Liver (tissue), 9 donors: ENCODE measurements around the gene LMOD2. TPM values are rescaled to one million over a fixed set of nuclear protein-coding genes. Genes with fewer than 3 reads are reported as not detected.

Source experiments
- DNase-seq: peaks from one replicate; pipeline ENCODE4 v3.0.0-alpha.2; 2017; ENCODE audit warnings: low spot score
- H3K27ac ChIP-seq, 2 donors: one replicate each; pipeline ENCODE4 v1.7.0; 2013; ENCODE audit warnings: inconsistent platforms in 2 of 2, low read length in 2 of 2, control low read depth in 1 of 2, low read depth in 1 of 2, mild to moderate bottlenecking in 1 of 2
- H3K27me3 ChIP-seq, 4 donors: one replicate each; pipeline versions ENCODE4 v1.6.1 to v1.7.0; 2013; ENCODE audit warnings: low read length in 3 of 4, inconsistent platforms in 1 of 4, mild to moderate bottlenecking in 1 of 4, moderate library complexity in 1 of 4; ENCODE audit not compliant: control insufficient read depth in 4 of 4, insufficient read depth in 4 of 4
- H3K36me3 ChIP-seq, 4 donors: one replicate each; pipeline versions ENCODE4 v1.6.1 to v1.7.0; 2013; ENCODE audit warnings: low read length in 3 of 4, mild to moderate bottlenecking in 3 of 4, low read depth in 1 of 4, moderate library complexity in 1 of 4; ENCODE audit not compliant: control insufficient read depth in 4 of 4, insufficient read depth in 3 of 4
- H3K4me1 ChIP-seq, 4 donors: one replicate each; pipeline versions ENCODE4 v1.6.1 to v1.7.0; 2013; ENCODE audit warnings: low read length in 3 of 4, mild to moderate bottlenecking in 3 of 4, moderate library complexity in 1 of 4; ENCODE audit not compliant: control insufficient read depth in 4 of 4, insufficient read depth in 4 of 4
- H3K4me3 ChIP-seq, 3 donors: one replicate each; pipeline versions ENCODE4 v1.6.1 to v1.7.0; 2013; ENCODE audit warnings: low read length in 3 of 3, control low read depth in 1 of 3, low read depth in 1 of 3, mild to moderate bottlenecking in 1 of 3
- H3K9ac ChIP-seq, 2 donors: one replicate each; pipeline ENCODE4 v1.7.0; 2013; ENCODE audit warnings: low read length in 2 of 2, mild to moderate bottlenecking in 2 of 2, moderate library complexity in 2 of 2, control low read depth in 1 of 2, low read depth in 1 of 2
- H3K9me3 ChIP-seq, 4 donors: one replicate each; pipeline versions ENCODE4 v1.6.1 to v1.7.0; 2013; ENCODE audit warnings: low read length in 3 of 4; ENCODE audit not compliant: control insufficient read depth in 4 of 4
- EGR1 ChIP-seq, 2 donors: IDR thresholded peaks; 2 replicates each; pipeline ENCODE4 v1.6.1; 2016 to 2018; ENCODE audit warnings: antibody characterized with exemption in 2 of 2, low read depth in 2 of 2
- FOXA1 ChIP-seq: IDR thresholded peaks from 2 replicates; pipeline ENCODE4 v1.6.1; 2016; ENCODE audit warnings: antibody characterized with exemption
- FOXA2 ChIP-seq: IDR thresholded peaks from 2 replicates; pipeline ENCODE4 v1.6.1; 2016; ENCODE audit warnings: antibody characterized with exemption
- HNF4A ChIP-seq, 2 donors: conservative IDR thresholded peaks; 2 replicates each; pipeline ENCODE4 v1.6.1; 2016; ENCODE audit warnings: antibody characterized with exemption in 2 of 2, mild to moderate bottlenecking in 2 of 2
- NR2F2 ChIP-seq: IDR thresholded peaks from 2 replicates; pipeline ENCODE4 v1.6.1; 2016; ENCODE audit warnings: antibody characterized with exemption
- RAD21 ChIP-seq, 2 donors: IDR thresholded peaks; 2 replicates each; pipeline ENCODE4 v1.6.1; 2016; ENCODE audit warnings: antibody characterized with exemption in 2 of 2, mild to moderate bottlenecking in 2 of 2
- RXRA ChIP-seq, 2 donors: IDR thresholded peaks; 2 replicates each; pipeline ENCODE4 v1.6.1; 2017 to 2018; ENCODE audit warnings: antibody characterized with exemption in 2 of 2, mild to moderate bottlenecking in 1 of 2
- SP1 ChIP-seq: IDR thresholded peaks from 2 replicates; pipeline ENCODE4 v1.6.1; 2018; ENCODE audit warnings: antibody characterized with exemption, mild to moderate bottlenecking
- TAF1 ChIP-seq: conservative IDR thresholded peaks from 2 replicates; pipeline ENCODE4 v1.6.1; 2016; ENCODE audit warnings: antibody characterized with exemption, mild to moderate bottlenecking
- WGBS: extraction: QIAGEN DNeasy Blood & Tissue Kit; methylation state at CpG from one replicate; pipeline ENCODE4 v1.1.7; 2013; 5-methylcytosine and 5-hydroxymethylcytosine counted together
- polyA plus RNA-seq, 2 donors: library from polyadenylated mRNA; stranded (reverse) in 1 of 2; unstranded in 1 of 2; fragments of 200-250 nt in 1 of 2; fragments of >200 nt in 1 of 2; fragmentation: Nextera tagmentation in 1 of 2; extraction: Ambion mirVana in 1 of 2; gene quantifications; one replicate each; pipeline versions ENCODE4 v1.2.1 to v1.2.3, GENCODE V29; 2013 to 2015
- total RNA-seq, 2 donors: library from RNA; depleted of rRNA; stranded (reverse); fragments of >200 nt; gene quantifications; one replicate each; pipeline ENCODE4 v1.2.3, GENCODE V29; 2014
- TF ChIP-seq, protein P1 (sequence below): fragments of 150-350 bp; IDR thresholded peaks from 2 replicates; pipeline ENCODE4 v1.5.1; 2017; ENCODE audit warnings: improper control_type of control experiment, low read depth, low read length; ENCODE audit not compliant: missing input control
- TF ChIP-seq, protein P2 (sequence below): IDR thresholded peaks from 2 replicates; pipeline ENCODE4 v1.6.1; 2016; ENCODE audit warnings: antibody characterized with exemption
- TF ChIP-seq, protein P3 (sequence below): IDR thresholded peaks from 2 replicates; pipeline ENCODE4 v1.6.1; 2016; ENCODE audit warnings: antibody characterized with exemption
- donor health status: healthy.
- donor health status: healthy.
- donor health status: healthy.
- donor health status: healthy.
- donor health status: healthy.

LMOD2 gene
- total and polyA plus RNA-seq, 4 donors = not detected

DNA sequence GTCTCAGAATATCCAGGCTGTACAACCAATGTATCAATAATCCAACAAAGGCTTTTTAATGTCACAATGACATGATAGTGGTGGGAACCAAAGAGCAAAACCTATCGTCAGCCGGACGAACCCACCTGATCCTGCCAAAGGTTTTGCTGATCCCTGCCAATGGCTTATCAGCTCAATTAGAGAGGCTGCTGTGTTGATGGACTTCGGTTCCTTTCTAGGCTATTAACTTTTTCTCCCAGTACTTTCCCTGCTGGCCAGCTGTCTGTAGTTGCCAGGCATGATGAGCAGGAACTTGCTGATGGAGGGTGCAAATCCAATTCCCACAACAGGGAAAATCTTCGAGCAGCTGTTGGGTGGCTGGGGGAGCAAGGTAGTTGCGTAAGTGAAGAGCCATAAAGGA is 2.4 kb downstream of the LMOD2 start:
- no peaks in the 10 kb centered on the region for H3K36me3 ChIP-seq
- no peak overlapping the region for H3K27ac ChIP-seq
- no peaks in the 10 kb centered on the region for H3K9me3 ChIP-seq
- peak; percentile 28 to 56 for TF ChIP-seq HNF4A (conservative IDR thresholded peaks at IDR 0.05)
- TF ChIP-seq RXRA (IDR thresholded peaks at IDR 0.05) = peak in 1 of 2 donors; percentile 37
- TF ChIP-seq, protein P1, sequence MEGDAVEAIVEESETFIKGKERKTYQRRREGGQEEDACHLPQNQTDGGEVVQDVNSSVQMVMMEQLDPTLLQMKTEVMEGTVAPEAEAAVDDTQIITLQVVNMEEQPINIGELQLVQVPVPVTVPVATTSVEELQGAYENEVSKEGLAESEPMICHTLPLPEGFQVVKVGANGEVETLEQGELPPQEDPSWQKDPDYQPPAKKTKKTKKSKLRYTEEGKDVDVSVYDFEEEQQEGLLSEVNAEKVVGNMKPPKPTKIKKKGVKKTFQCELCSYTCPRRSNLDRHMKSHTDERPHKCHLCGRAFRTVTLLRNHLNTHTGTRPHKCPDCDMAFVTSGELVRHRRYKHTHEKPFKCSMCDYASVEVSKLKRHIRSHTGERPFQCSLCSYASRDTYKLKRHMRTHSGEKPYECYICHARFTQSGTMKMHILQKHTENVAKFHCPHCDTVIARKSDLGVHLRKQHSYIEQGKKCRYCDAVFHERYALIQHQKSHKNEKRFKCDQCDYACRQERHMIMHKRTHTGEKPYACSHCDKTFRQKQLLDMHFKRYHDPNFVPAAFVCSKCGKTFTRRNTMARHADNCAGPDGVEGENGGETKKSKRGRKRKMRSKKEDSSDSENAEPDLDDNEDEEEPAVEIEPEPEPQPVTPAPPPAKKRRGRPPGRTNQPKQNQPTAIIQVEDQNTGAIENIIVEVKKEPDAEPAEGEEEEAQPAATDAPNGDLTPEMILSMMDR = no peak
- H3K4me1 ChIP-seq = peaks cover 2 to 13% (median 11%) of the 10 kb centered on the region in 4 donors
- no peak overlapping the region for H3K4me3 ChIP-seq
- no peak overlapping the region for H3K9ac ChIP-seq
- no peak for DNase-seq
- 47% methylated on average over 6 of the region's 6 CpGs for WGBS
- no peaks in the 10 kb centered on the region for H3K27me3 ChIP-seq

DNA sequence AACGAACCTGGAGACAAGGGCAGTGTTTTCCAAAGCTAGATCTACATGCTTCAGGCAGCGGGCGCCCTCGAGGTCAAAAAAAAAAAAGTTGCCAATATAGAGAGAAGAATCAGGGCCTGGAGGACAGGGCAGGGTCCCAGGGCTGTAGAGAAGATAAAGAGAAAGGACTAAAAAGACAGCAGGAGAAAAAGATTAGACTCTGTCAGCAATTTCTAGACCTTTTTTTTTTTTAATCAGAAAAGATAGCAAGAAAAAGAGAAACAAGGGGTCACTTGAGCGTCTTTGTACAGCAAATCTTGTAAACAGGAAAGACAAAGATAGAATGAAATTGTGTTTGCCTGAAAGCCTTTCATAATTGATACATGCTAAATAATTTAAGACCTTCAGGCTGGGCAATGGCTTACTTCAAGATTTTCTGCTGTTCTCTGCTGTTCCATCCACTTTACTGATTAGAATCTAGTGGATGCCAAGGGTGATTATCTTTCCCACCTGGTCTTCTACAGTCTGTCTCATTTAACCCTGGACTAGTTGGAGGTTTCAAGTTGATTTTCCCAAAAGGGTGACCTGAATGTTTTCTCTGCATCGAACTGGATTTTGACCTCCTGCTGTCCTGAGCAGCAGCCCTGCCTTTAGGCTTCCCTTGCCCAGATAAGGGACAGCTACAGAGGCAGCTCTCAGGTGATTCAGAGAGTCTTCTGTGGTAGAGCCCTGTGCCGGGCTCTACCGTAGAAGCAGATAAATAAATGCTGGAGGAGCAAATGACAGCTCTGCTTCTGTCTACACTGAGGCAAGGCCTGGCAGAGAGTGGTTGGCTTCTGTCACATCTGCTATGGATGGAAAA is 5.1 kb downstream of the LMOD2 start:
- TF ChIP-seq NR2F2 (peak; percentile 37), RXRA (IDR thresholded peaks at IDR 0.05) (peak in 1 of 2 donors; percentile 22), FOXA2 (no peak), SP1 (no peak), HNF4A (conservative IDR thresholded peaks at IDR 0.05) (peak; percentile 29 to 34)
- WGBS = 44% methylated on average over 8 of the region's 8 CpGs
- no peaks in the 10 kb centered on the region for H3K27me3 ChIP-seq
- H3K9ac ChIP-seq = no peak overlapping the region
- peaks cover 7 to 17% (median 14%) of the 10 kb centered on the region in 4 donors for H3K4me1 ChIP-seq
- H3K27ac ChIP-seq = no peak overlapping the region
- H3K36me3 ChIP-seq = no peaks in the 10 kb centered on the region
- no peaks in the 10 kb centered on the region for H3K9me3 ChIP-seq
- DNase-seq = no peak
- no peak overlapping the region for H3K4me3 ChIP-seq

DNA sequence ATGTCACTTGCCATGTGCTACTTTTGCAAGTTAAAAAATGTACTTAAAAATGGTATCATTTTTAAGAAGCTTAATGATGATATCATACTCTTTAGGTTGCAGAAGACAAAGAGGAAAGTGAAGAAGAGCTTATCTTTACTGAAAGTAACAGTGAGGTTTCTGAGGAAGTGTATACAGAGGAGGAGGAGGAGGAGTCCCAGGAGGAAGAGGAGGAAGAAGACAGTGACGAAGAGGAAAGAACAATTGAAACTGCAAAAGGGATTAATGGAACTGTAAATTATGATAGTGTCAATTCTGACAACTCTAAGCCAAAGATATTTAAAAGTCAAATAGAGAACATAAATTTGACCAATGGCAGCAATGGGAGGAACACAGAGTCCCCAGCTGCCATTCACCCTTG is 6.1 kb downstream of the LMOD2 start:
- TF ChIP-seq TAF1 (no peak), RAD21 (IDR thresholded peaks at IDR 0.05) (no peak), EGR1 (IDR thresholded peaks at IDR 0.05; ENCODE audit: low read depth in 2 of 2) (no peak), HNF4A (conservative IDR thresholded peaks at IDR 0.05) (no peak), FOXA1 (no peak), RXRA (IDR thresholded peaks at IDR 0.05) (no peak), FOXA2 (no peak)
- TF ChIP-seq, protein P1 = no peak
- TF ChIP-seq, protein P2, sequence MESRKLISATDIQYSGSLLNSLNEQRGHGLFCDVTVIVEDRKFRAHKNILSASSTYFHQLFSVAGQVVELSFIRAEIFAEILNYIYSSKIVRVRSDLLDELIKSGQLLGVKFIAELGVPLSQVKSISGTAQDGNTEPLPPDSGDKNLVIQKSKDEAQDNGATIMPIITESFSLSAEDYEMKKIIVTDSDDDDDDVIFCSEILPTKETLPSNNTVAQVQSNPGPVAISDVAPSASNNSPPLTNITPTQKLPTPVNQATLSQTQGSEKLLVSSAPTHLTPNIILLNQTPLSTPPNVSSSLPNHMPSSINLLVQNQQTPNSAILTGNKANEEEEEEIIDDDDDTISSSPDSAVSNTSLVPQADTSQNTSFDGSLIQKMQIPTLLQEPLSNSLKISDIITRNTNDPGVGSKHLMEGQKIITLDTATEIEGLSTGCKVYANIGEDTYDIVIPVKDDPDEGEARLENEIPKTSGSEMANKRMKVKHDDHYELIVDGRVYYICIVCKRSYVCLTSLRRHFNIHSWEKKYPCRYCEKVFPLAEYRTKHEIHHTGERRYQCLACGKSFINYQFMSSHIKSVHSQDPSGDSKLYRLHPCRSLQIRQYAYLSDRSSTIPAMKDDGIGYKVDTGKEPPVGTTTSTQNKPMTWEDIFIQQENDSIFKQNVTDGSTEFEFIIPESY = no peak
- TF ChIP-seq, protein P3, sequence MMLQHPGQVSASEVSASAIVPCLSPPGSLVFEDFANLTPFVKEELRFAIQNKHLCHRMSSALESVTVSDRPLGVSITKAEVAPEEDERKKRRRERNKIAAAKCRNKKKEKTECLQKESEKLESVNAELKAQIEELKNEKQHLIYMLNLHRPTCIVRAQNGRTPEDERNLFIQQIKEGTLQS = no peak
- no peak for DNase-seq
- H3K27me3 ChIP-seq = no peaks in the 10 kb centered on the region
- H3K9ac ChIP-seq = no peak overlapping the region
- no peaks in the 10 kb centered on the region for H3K36me3 ChIP-seq
- peaks cover 8 to 24% (median 19%) of the 10 kb centered on the region in 4 donors for H3K4me1 ChIP-seq
- WGBS = 78% methylated on average over 1 of the region's 1 CpG
- H3K9me3 ChIP-seq = no peaks in the 10 kb centered on the region
- no peak overlapping the region for H3K4me3 ChIP-seq
- H3K27ac ChIP-seq = no peak overlapping the region
